Fibroblast of lung (primary cell): ENCODE data around the gene SRPK2.

Experiments used
- CTCF ChIP-seq, 2 donors: IDR thresholded peaks in 1 of 2; conservative IDR thresholded peaks in 1 of 2; 1 replicate in 1 of 2; 2 replicates in 1 of 2; pipeline ENCODE4 v1.5.1; 2011 to 2012; ENCODE audit warnings: low read length in 2 of 2, control low read depth in 1 of 2, inconsistent platforms in 1 of 2, low read depth in 1 of 2, mild to moderate bottlenecking in 1 of 2
- EZH2 ChIP-seq: IDR thresholded peaks from 2 replicates; pipeline ENCODE4 v1.5.1; 2012; ENCODE audit warnings: low read length, control low read depth, mild to moderate bottlenecking; ENCODE audit errors: missing control alignments

- TF ChIP-seq EZH2 (no peak), CTCF (conservative IDR thresholded peaks at IDR 0.05 in 1 of 2, IDR thresholded peaks at IDR 0.05 in 1 of 2; ENCODE audit: low read depth in 1 of 2, low read length in 2 of 2) (no peak)
Measured at GRCh38 chr7:105122619-105123018, 266.1 kb downstream of the SRPK2 start.
